Hematopoietic multipotent progenitor cell (in vitro differentiated cells): ENCODE measurements around the gene KRTAP5-7. TPM values are rescaled to one million over a fixed set of nuclear protein-coding genes. Genes with fewer than 3 reads are reported as not detected.
"Not testable (repeated sequence)": the region's sequence is repeated elsewhere in the genome, so short reads cannot be mapped to it uniquely, and the experiment has no call there.

Experiments
- DNase-seq, 3 donors: peaks; one replicate each; pipeline ENCODE4 v3.0.0-alpha.2; 2011 to 2015; ENCODE audit warnings: low read depth in 2 of 3, low spot score in 2 of 3
- total RNA-seq: library from RNA; depleted of rRNA; stranded (reverse); fragments of >200 nt; gene quantifications from one replicate; pipeline ENCODE4 v1.2.3, GENCODE V29; 2012

KRTAP5-7 gene
- total RNA-seq, 1 donor, result 0.27 TPM

- no peak for DNase-seq
These were observed 28.4 kb downstream of the KRTAP5-7 start for GRCh38 chr11:71555508-71555907.

- no peak for DNase-seq
These were observed 29.0 kb downstream of the KRTAP5-7 start for GRCh38 chr11:71556018-71556417.

GRCh38 chr11:71557257-71557656 lies 30.2 kb downstream of the KRTAP5-7 start:
- DNase-seq, result no peak

GRCh38 chr11:71558996-71559395 lies 31.9 kb downstream of the KRTAP5-7 start:
- no peak for DNase-seq

- no peak for DNase-seq
These were observed 35.1 kb downstream of the KRTAP5-7 start for GRCh38 chr11:71562120-71562519.

- DNase-seq, result peak in 2 of 3 donors; percentile 52 to 75
These were observed 36.3 kb downstream of the KRTAP5-7 start for GRCh38 chr11:71563406-71563805.

GRCh38 chr11:71564430-71564829 lies 37.4 kb downstream of the KRTAP5-7 start:
- DNase-seq, result no peak

GRCh38 chr11:71565263-71565662 lies 38.2 kb downstream of the KRTAP5-7 start, which contains the start of gene KRTAP5-10:
Gene KRTAP5-10, plus strand, starts transcription at chr11:71565563. Its CDS starts 25 bp downstream, at chr11:71565588.
- DNase-seq, result no peak

- DNase-seq, result no peak
These were observed 39.1 kb downstream of the KRTAP5-7 start for GRCh38 chr11:71566081-71566620.

GRCh38 chr11:71566626-71567599 lies 39.8 kb downstream of the KRTAP5-7 start:
- not testable (repeated sequence) for DNase-seq

GRCh38 chr11:71567633-71568032 lies 40.6 kb downstream of the KRTAP5-7 start:
- not testable (repeated sequence) for DNase-seq

GRCh38 chr11:71568704-71569349 lies 41.8 kb downstream of the KRTAP5-7 start:
- no peak for DNase-seq

- not testable (repeated sequence) for DNase-seq
These were observed 44.2 kb downstream of the KRTAP5-7 start for GRCh38 chr11:71571101-71571850.

GRCh38 chr11:71572811-71573210 lies 45.7 kb downstream of the KRTAP5-7 start:
- DNase-seq, result no peak

GRCh38 chr11:71574418-71574817 lies 47.4 kb downstream of the KRTAP5-7 start:
- no peak for DNase-seq

GRCh38 chr11:71575723-71576424 lies 48.8 kb downstream of the KRTAP5-7 start:
- DNase-seq, result no peak

- DNase-seq, result not testable (repeated sequence)
These were observed 49.8 kb downstream of the KRTAP5-7 start for GRCh38 chr11:71576688-71577465.

- DNase-seq, result no peak
These were observed 50.5 kb downstream of the KRTAP5-7 start for GRCh38 chr11:71577469-71578004.
